Measurements from ENCODE around the gene LRRC59. TPM values are rescaled to one million over a fixed set of nuclear protein-coding genes. Genes with fewer than 3 reads are reported as not detected.

The LRRC59 gene
- total and polyA plus RNA-seq, 2 of the 13 experiments (the other 11 are each of a cell fraction or from before 2014, with no cell fraction given) = 87.3 to 222 TPM

- CTCF ChIA-PET (ENCODE audit: low intra/inter-chr PET ratio, low total read pairs) = no interaction called here
- intact Hi-C loops (cut with micrococcal nuclease; ENCODE audit: unreplicated experiment) = no loop called here
- DNase-seq (ENCODE audit: low spot score) (no peak), FAIRE-seq (no peak), ATAC-seq (no peak)
- no peak overlapping the region for H3K4me2 ChIP-seq (ENCODE audit: low read depth, low read length)
- no peaks in the 10 kb centered on the region for H3K9me3 ChIP-seq (ENCODE audit: low read length)
- POLR2A ChIA-PET = interaction anchor here (1.1 to 2.2 kb wide), 3 partner anchors 9 to 47 kb away, joined by 4 to 14 read pairs (median 6); partner anchors contain the start of gene LRRC59
- no peak for TF ChIP-seq IRX3 (CRISPR knock-in tag; IDR thresholded peaks at IDR 0.05; ENCODE audit: borderline replicate concordance, low read depth)
- no peak for TF ChIP-seq SNRNP70 (IDR thresholded peaks at IDR 0.05; ENCODE audit: low read depth, low read length)
- no peak for TF ChIP-seq ZNF605 (CRISPR knock-in tag; IDR thresholded peaks at IDR 0.05)
- peak in 1 of 2 experiments; percentile 12; a peak in 1 of 4 replicates for TF ChIP-seq POLR2A (IDR thresholded peaks at IDR 0.05; ENCODE audit: insufficient read depth in 1 of 2, low read depth in 2 of 2, low read length in 2 of 2)
- TF ChIP-seq ATM (IDR thresholded peaks at IDR 0.05; ENCODE audit: borderline replicate concordance) = no peak
- no peak for TF ChIP-seq ZNF281 (CRISPR knock-in tag; IDR thresholded peaks at IDR 0.05; ENCODE audit: borderline replicate concordance)
- TF ChIP-seq ZNF282 (IDR thresholded peaks at IDR 0.05; ENCODE audit: partially characterized antibody) = no peak
- TF ChIP-seq MBNL3 (CRISPR knock-in tag; conservative IDR thresholded peaks at IDR 0.05) = no peak
- TF ChIP-seq TOPORS (CRISPR knock-in tag; IDR thresholded peaks at IDR 0.05) = no peak
- TF ChIP-seq ZNF879 (CRISPR knock-in tag; IDR thresholded peaks at IDR 0.05) = no peak
- no peak for TF ChIP-seq NR2F2 (IDR thresholded peaks at IDR 0.05; ENCODE audit: borderline replicate concordance, low read depth)
- no peak for TF ChIP-seq NFKBIZ (CRISPR knock-in tag; IDR thresholded peaks at IDR 0.05)
- no peak for TF ChIP-seq ZNF260 (CRISPR knock-in tag; IDR thresholded peaks at IDR 0.05; ENCODE audit: borderline replicate concordance, low read depth)
- no peak for TF ChIP-seq ZNF17 (CRISPR knock-in tag; IDR thresholded peaks at IDR 0.05)
- TF ChIP-seq POLR2G (IDR thresholded peaks at IDR 0.05; ENCODE audit: low read depth, low read length) = 0 out of 2 replicates have a peak, but pooled peaks have one; percentile 12
- peak; percentile 53 for TF ChIP-seq ZNF652 (CRISPR knock-in tag; IDR thresholded peaks at IDR 0.05; ENCODE audit: borderline replicate concordance, low read depth)
- no peak for TF ChIP-seq THYN1 (CRISPR knock-in tag; IDR thresholded peaks at IDR 0.05; ENCODE audit: borderline replicate concordance, low read depth)
- no peak for TF ChIP-seq ZNF891 (CRISPR knock-in tag; IDR thresholded peaks at IDR 0.05)
- no peak for TF ChIP-seq GABPA (IDR thresholded peaks at IDR 0.05; ENCODE audit: low read depth, low read length)
- no peak for TF ChIP-seq GABPA (CRISPR knock-in tag; IDR thresholded peaks at IDR 0.05; ENCODE audit: low read depth)
- TF ChIP-seq CENPT (CRISPR knock-in tag; IDR thresholded peaks at IDR 0.05; ENCODE audit: low read depth) = no peak
- TF ChIP-seq ZUFSP (CRISPR knock-in tag; IDR thresholded peaks at IDR 0.05; ENCODE audit: borderline replicate concordance) = no peak
- no peaks in the 10 kb centered on the region for H3K79me2 ChIP-seq (ENCODE audit: insufficient read depth, low read length)
- in situ Hi-C loops (cut with HindIII; ENCODE audit: extremely low pct_ligation_motif_present, low pct_unique_long_range_greater_than_20kb) = no loop called here
- no peak overlapping the region for H3K4me3 ChIP-seq (replicated peaks in 1 of 3; ENCODE audit: insufficient read depth in 1 of 3, low read depth in 2 of 3, low read length in 3 of 3)
- no peak overlapping the region for H3K27ac ChIP-seq (ENCODE audit: extremely low read length, insufficient read depth, low read length)
- BruUV-seq (replicated peaks) = no TSS peak
- H2AFZ ChIP-seq (ENCODE audit: low read length) = no peak overlapping the region
- WGBS (ENCODE audit: low lambda C conversion rate) = 94% methylated on average over 3 of the region's 3 CpGs
- no peaks in the 10 kb centered on the region for H3K27me3 ChIP-seq (ENCODE audit: control insufficient read depth in 1 of 2, insufficient read depth in 2 of 2, low read length in 2 of 2)
- peaks cover 46 to 85% of the 10 kb centered on the region in 2 experiments for H3K36me3 ChIP-seq (replicated peaks in 1 of 2; ENCODE audit: control insufficient read depth in 1 of 2, insufficient read depth in 2 of 2, low read length in 2 of 2)
- 0 out of 2 replicates have a peak, but pooled peaks cover 3% of the 10 kb centered on the region for H4K20me1 ChIP-seq (ENCODE audit: insufficient read depth, low read length)
- H3K4me1 ChIP-seq (ENCODE audit: insufficient read depth, low read length) = no peaks in the 10 kb centered on the region
- H3K9ac ChIP-seq (ENCODE audit: insufficient read depth, low read depth, low read length) = no peak overlapping the region
These were observed 15.4 kb downstream of the LRRC59 start for GRCh38 chr17:50381920-50382319.

Data from HepG2 (cell line).